Smooth muscle cell (in vitro differentiated cells): ENCODE results near the gene TMCO2. TPM values are rescaled to one million over a fixed set of nuclear protein-coding genes. Genes with fewer than 3 reads are reported as not detected.

Experiments
- DNase-seq: peaks from one replicate; lab custom pipeline; 2025; ENCODE audit not compliant: unreplicated experiment; lab: John Stamatoyannopoulos, UW
- H2AFZ ChIP-seq: fragments of 200-600 bp; sonication (generic); 2 replicates; pipeline ENCODE4 v1.6.0; 2016; ENCODE audit warnings: antibody characterized with exemption, low read depth, mild to moderate bottlenecking
- H3F3A ChIP-seq: fragments of 200-600 bp; sonication (generic); 2 replicates; pipeline ENCODE4 v1.6.0; 2017; ENCODE audit warnings: antibody characterized with exemption, low read depth
- H3K27ac ChIP-seq: fragments of 200-600 bp; sonication (generic); 2 replicates; pipeline ENCODE4 v1.5.1; 2016; ENCODE audit warnings: low read depth, mild to moderate bottlenecking
- H3K27me3 ChIP-seq: fragments of 200-600 bp; sonication (generic); 2 replicates; pipeline ENCODE4 v1.6.1; 2016; ENCODE audit warnings: low read depth, mild to moderate bottlenecking
- H3K36me3 ChIP-seq: fragments of 200-600 bp; sonication (generic); 2 replicates; pipeline ENCODE4 v1.5.1; 2016; ENCODE audit warnings: low read depth
- H3K4me1 ChIP-seq: fragments of 200-600 bp; sonication (generic); 2 replicates; pipeline ENCODE4 v1.5.1; 2016; ENCODE audit warnings: low read depth
- H3K4me2 ChIP-seq: fragments of 200-600 bp; sonication (generic); 2 replicates; pipeline ENCODE4 v1.6.0; 2016; ENCODE audit warnings: mild to moderate bottlenecking
- H3K4me3 ChIP-seq: fragments of 200-600 bp; sonication (generic); 2 replicates; pipeline ENCODE4 v1.5.1; 2016; ENCODE audit warnings: mild to moderate bottlenecking
- H3K79me2 ChIP-seq: fragments of 200-600 bp; sonication (generic); 2 replicates; pipeline ENCODE4 v1.6.0; 2016; ENCODE audit warnings: low read depth, mild to moderate bottlenecking
- H3K9ac ChIP-seq: fragments of 200-600 bp; sonication (generic); 2 replicates; pipeline ENCODE4 v1.6.0; 2016; ENCODE audit warnings: low read depth
- H3K9me3 ChIP-seq: fragments of 200-600 bp; sonication (generic); replicated peaks from 2 replicates; pipeline ENCODE4 v1.5.1; 2016; ENCODE audit warnings: low read depth
- H4K20me1 ChIP-seq: fragments of 200-600 bp; sonication (generic); 2 replicates; pipeline ENCODE4 v1.6.0; 2016; ENCODE audit warnings: low read depth
- WGBS: methylation state at CpG from one replicate; pipeline ENCODE4 v1.1.7; 2016; ENCODE audit warnings: low lambda C conversion rate; 5-methylcytosine and 5-hydroxymethylcytosine counted together
- polyA plus RNA-seq: library from polyadenylated mRNA; unstranded; fragments of >200 nt; fragmentation: Nextera tagmentation; extraction: Ambion mirVana; gene quantifications from 2 replicates; pipeline ENCODE4 v1.2.1, GENCODE V29; 2016
- total RNA-seq: library from RNA; depleted of rRNA; stranded (reverse); fragments of >200 nt; gene quantifications from 2 replicates; pipeline ENCODE4 v1.2.3, GENCODE V29; 2014
- TF ChIP-seq, protein P1 (sequence below): fragments of 200-600 bp; sonication (generic); IDR thresholded peaks from 2 replicates; pipeline ENCODE4 v1.5.1; 2017; ENCODE audit warnings: borderline replicate concordance, mild to moderate bottlenecking, antibody characterized with exemption; ENCODE audit not compliant: insufficient read depth, poor library complexity, severe bottlenecking

Gene TMCO2
- total and polyA plus RNA-seq, 2 experiments from 2014 or later = not detected

DNA sequence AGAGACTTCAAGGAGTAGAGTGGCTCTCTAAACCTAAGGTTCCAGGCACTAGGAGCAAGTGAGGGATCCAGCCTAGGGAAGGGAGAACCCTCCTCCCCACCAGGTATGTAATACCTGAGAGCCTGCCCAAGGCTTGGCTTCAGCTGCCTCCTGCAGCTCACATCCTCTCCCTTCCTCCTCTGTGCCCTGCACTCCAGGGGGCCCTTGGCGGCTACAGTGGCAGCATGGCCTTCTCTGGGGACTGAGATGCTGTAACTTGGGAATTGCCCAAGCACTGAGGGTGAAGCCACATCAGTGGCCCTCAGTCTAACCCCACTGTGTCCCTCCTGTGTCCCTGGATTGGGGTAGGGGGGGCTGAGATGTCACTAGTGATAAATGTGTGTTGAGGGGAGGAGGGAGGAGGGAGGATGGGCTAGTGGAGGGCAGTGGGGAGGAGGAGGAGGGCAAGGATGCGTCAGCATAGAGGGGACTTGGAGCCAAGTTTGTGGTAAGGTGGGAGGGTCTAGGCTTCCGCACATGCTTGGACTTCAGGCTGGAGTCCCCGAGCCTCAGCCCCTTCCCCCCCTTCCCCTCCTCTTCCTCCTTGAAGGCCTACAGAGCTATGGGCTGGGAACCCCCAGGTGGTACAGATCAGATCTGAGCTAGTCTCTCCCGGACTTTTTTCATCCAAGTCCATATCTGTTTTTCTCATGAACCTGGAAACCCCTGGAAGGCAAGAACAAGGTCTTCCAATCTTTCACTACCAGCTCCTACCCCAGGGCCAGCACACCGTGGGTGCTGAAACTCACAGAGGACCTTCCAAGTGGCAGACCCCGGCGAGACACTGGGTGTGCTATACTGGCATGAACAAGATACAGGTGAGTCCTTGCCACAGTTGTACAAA lies 51.9 kb downstream of the TMCO2 start:
- H3F3A ChIP-seq = no peaks in the 10 kb centered on the region
- no peak overlapping the region for H3K27ac ChIP-seq
- TF ChIP-seq, protein P1, sequence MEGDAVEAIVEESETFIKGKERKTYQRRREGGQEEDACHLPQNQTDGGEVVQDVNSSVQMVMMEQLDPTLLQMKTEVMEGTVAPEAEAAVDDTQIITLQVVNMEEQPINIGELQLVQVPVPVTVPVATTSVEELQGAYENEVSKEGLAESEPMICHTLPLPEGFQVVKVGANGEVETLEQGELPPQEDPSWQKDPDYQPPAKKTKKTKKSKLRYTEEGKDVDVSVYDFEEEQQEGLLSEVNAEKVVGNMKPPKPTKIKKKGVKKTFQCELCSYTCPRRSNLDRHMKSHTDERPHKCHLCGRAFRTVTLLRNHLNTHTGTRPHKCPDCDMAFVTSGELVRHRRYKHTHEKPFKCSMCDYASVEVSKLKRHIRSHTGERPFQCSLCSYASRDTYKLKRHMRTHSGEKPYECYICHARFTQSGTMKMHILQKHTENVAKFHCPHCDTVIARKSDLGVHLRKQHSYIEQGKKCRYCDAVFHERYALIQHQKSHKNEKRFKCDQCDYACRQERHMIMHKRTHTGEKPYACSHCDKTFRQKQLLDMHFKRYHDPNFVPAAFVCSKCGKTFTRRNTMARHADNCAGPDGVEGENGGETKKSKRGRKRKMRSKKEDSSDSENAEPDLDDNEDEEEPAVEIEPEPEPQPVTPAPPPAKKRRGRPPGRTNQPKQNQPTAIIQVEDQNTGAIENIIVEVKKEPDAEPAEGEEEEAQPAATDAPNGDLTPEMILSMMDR = no peak
- no peak overlapping the region for H3K4me3 ChIP-seq
- no peak for DNase-seq
- 91% methylated on average over 4 of the region's 8 CpGs for WGBS
- no peaks in the 10 kb centered on the region for H4K20me1 ChIP-seq
- H3K9ac ChIP-seq = no peak overlapping the region
- H2AFZ ChIP-seq = no peak overlapping the region
- no peaks in the 10 kb centered on the region for H3K9me3 ChIP-seq
- no peak overlapping the region for H3K4me2 ChIP-seq
- H3K79me2 ChIP-seq = no peaks in the 10 kb centered on the region
- H3K36me3 ChIP-seq = no peaks in the 10 kb centered on the region
- H3K4me1 ChIP-seq = no peaks in the 10 kb centered on the region
- H3K27me3 ChIP-seq = no peaks in the 10 kb centered on the region

DNA sequence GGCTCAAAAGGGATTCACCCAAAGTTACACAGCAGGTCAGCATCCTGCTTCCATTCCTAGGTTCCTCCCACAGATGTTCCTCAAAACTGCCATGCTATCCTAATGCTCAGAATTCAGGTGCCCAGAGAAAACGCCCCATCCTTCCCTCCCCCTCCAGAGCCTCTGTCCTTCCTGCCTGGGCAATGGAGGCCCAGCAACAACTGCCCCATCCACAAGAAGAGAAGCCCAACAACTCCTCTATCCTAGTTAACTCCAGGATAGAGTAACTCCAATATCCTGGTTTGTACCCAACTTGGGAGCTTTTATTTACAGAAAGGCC lies 52.5 kb downstream of the TMCO2 start:
- Histone ChIP-seq H3K27ac (no peak overlapping the region), H2AFZ (no peak overlapping the region), H3K4me3 (no peak overlapping the region), H4K20me1 (no peaks in the 10 kb centered on the region), H3K4me1 (no peaks in the 10 kb centered on the region), H3K36me3 (no peaks in the 10 kb centered on the region), H3K4me2 (no peak overlapping the region), H3K9ac (no peak overlapping the region), H3F3A (no peaks in the 10 kb centered on the region), H3K27me3 (no peaks in the 10 kb centered on the region), H3K9me3 (no peaks in the 10 kb centered on the region), H3K79me2 (no peaks in the 10 kb centered on the region)
- 100% methylated on average over 1 of the region's 1 CpG for WGBS
- DNase-seq = no peak
- TF ChIP-seq, protein P1 = no peak

DNA sequence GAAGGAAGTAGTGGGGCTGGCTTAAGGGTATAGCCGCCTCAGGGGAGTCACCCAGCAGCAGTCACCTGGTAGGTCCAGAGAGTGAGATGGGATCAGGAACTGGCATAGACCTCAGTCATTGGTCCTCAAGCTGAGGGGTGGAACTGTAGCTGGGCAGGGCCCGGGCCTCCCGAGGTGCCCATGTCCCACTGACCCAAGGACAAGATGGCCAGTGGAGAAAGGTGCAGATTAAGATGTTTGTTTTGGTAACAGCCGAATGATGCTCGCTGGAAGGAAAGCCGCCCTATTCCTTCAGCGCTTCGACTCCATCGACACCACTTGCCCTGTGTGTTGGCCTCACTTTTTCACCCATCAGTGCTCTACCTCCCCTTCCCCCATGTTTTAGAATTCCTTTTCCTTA lies 52.9 kb downstream of the TMCO2 start:
- Histone ChIP-seq H4K20me1 (no peaks in the 10 kb centered on the region), H3K4me3 (no peak overlapping the region), H3K9me3 (no peaks in the 10 kb centered on the region), H3K36me3 (no peaks in the 10 kb centered on the region), H3K27me3 (no peaks in the 10 kb centered on the region), H3K4me1 (no peaks in the 10 kb centered on the region), H3F3A (no peaks in the 10 kb centered on the region), H3K27ac (no peak overlapping the region), H3K79me2 (no peaks in the 10 kb centered on the region), H3K9ac (no peak overlapping the region), H2AFZ (no peak overlapping the region), H3K4me2 (no peak overlapping the region)
- WGBS = 97% methylated on average over 9 of the region's 9 CpGs
- DNase-seq = no peak
- TF ChIP-seq, protein P1 = no peak

DNA sequence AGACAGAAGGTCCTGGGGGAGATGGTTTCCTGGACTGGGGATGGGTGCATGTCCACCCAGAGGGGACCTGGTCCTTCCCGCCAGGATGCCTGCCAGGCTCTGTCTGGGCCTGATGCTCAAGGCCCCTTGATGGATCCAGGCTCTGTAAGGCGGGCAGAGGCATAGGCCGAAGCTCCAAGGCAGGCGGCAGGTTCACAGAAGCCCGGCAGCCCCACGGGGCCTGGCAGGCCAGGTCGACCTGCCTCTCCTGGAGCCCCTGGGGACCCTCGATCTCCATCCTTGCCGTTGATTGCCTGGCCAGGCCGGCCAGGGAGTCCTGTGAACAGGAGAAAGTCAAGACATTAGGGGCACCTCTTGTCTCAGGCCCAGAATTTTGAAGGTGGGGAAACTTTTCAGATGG lies 53.3 kb downstream of the TMCO2 start:
- Histone ChIP-seq H3K36me3 (no peaks in the 10 kb centered on the region), H4K20me1 (no peaks in the 10 kb centered on the region), H3K9me3 (no peaks in the 10 kb centered on the region), H3K9ac (no peak overlapping the region), H3F3A (no peaks in the 10 kb centered on the region), H3K4me1 (no peaks in the 10 kb centered on the region), H3K4me3 (no peak overlapping the region), H3K27me3 (no peaks in the 10 kb centered on the region), H3K4me2 (no peak overlapping the region), H3K79me2 (no peaks in the 10 kb centered on the region), H3K27ac (no peak overlapping the region), H2AFZ (no peak overlapping the region)
- WGBS = 93% methylated on average over 10 of the region's 10 CpGs
- DNase-seq = no peak
- TF ChIP-seq, protein P1 = no peak
